Colonic mucosa (tissue), 4 donors: Measurements from ENCODE around the gene CD38. TPM values are rescaled to one million over a fixed set of nuclear protein-coding genes. Genes with fewer than 3 reads are reported as not detected.

Source experiments
- DNase-seq: peaks from one replicate; pipeline ENCODE4 v3.0.0-alpha.2; 2020
- H3K27ac ChIP-seq: fragments of 200-600 bp; one replicate; pipeline ENCODE4 v1.8.0; 2021
- H3K27me3 ChIP-seq: fragments of 200-600 bp; one replicate; pipeline ENCODE4 v1.8.0; 2021
- H3K36me3 ChIP-seq: fragments of 200-600 bp; one replicate; pipeline ENCODE4 v1.8.0; 2021
- H3K4me1 ChIP-seq: fragments of 200-600 bp; one replicate; pipeline ENCODE4 v1.8.0; 2021; ENCODE audit warnings: mild to moderate bottlenecking
- H3K4me3 ChIP-seq: fragments of 200-600 bp; one replicate; pipeline ENCODE4 v1.8.0; 2021
- H3K9ac ChIP-seq, 2 donors: one replicate each; pipeline ENCODE4 v1.7.0; 2013; ENCODE audit warnings: control low read depth in 2 of 2, low read depth in 2 of 2, low read length in 2 of 2
- H3K9me3 ChIP-seq: fragments of 200-600 bp; one replicate; pipeline ENCODE4 v1.8.0; 2021
- CTCF ChIP-seq: fragments of 200-600 bp; IDR thresholded peaks from one replicate; pipeline ENCODE4 v1.8.0; 2022; ENCODE audit warnings: antibody characterized with exemption, mild to moderate bottlenecking
- intact Hi-C: fragments of 100-400 bp; cut with DNase I; formaldehyde crosslinking; loops from one replicate; pipeline ENCODE4 v1.14.1; 2022
- total RNA-seq, 2 donors: library from RNA; stranded (reverse); fragmentation: NEBNext Ultra II Directional in 1 of 2; extraction: Animal tissue kit (Norgen Biotek cat#: 25700) in 1 of 2; gene quantifications; one replicate each; pipeline ENCODE4 v1.2.1, GENCODE V29; 2021
- donor health status: healthy.
- donor health status: DM: no; HTN: no; CAD: no.
- donor health status: DM: no; HTN: no; CAD: no.

CD38 gene
- total RNA-seq, 2 donors from 2014 or later = 2.5 to 2.6 TPM

DNA sequence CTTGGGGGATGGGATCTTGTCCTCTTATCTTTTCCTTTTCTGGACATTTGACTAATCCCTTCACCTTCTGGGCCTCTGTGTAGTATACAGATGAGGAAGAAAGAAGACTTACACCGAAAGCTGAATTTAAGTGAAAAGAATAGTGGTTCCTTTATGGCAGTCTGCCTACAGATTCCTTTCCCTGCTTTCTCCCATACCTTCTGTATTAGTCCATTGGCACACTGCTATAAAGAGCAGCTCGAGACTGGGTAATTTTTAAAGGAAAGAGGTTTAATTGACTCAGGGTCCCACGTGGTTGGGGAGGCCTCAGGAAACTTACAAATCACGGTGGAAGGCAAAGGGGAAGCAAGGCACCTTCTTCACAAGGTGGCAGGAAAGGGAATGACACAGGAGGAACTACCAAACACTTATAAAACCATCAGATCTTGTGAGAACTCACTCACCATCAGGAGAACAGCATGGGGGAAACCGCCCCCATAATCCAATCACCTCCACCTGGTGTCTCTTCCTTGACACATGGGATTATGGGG is 34.0 kb upstream of the CD38 start:
- no peaks in the 10 kb centered on the region for H3K9me3 ChIP-seq
- intact Hi-C loops = no loop called here
- H3K4me3 ChIP-seq = no peak overlapping the region
- DNase-seq = no peak
- H3K36me3 ChIP-seq = no peaks in the 10 kb centered on the region
- H3K27me3 ChIP-seq = no peaks in the 10 kb centered on the region
- no peak overlapping the region for H3K27ac ChIP-seq
- TF ChIP-seq CTCF = no peak
- H3K9ac ChIP-seq = no peak overlapping the region
- no peaks in the 10 kb centered on the region for H3K4me1 ChIP-seq

- Histone ChIP-seq H3K9ac (no peak overlapping the region), H3K4me3 (no peak overlapping the region), H3K9me3 (no peaks in the 10 kb centered on the region), H3K27ac (no peak overlapping the region), H3K4me1 (no peaks in the 10 kb centered on the region), H3K36me3 (no peaks in the 10 kb centered on the region), H3K27me3 (no peaks in the 10 kb centered on the region)
- no peak for DNase-seq
- TF ChIP-seq CTCF = no peak
- intact Hi-C loops = no loop called here
Observed at GRCh38 chr4:15746110-15746509, 32.0 kb upstream of the CD38 start.

DNA sequence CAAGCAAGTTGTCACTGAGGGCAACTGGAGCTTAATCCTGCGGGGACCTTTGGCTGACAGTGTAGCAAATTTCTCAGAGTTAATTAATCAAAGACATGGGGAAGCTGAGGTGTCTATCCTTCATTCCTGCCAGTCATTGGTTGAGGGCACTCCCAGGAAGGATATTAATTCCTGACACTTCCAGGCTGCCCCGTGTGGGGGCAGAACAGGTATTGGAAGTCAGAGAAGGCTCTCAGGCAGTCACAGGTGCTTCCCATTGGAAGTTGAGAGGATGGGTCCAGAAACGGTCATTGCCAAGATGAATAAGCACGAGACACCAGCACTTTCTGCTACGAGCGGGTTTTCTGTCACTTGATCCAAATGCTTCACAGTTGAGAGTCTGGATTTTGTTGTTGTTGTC is 29.1 kb upstream of the CD38 start:
- Histone ChIP-seq H3K9ac (no peak overlapping the region), H3K36me3 (no peaks in the 10 kb centered on the region), H3K4me1 (no peaks in the 10 kb centered on the region), H3K4me3 (no peak overlapping the region), H3K27ac (no peak overlapping the region), H3K9me3 (no peaks in the 10 kb centered on the region), H3K27me3 (no peaks in the 10 kb centered on the region)
- no peak for DNase-seq
- no peak for TF ChIP-seq CTCF
- intact Hi-C loops = no loop called here

GRCh38 chr4:15751153-15751552 is 27.0 kb upstream of the CD38 start:
- TF ChIP-seq CTCF = no peak
- H3K9me3 ChIP-seq = no peaks in the 10 kb centered on the region
- no peak overlapping the region for H3K9ac ChIP-seq
- no peak overlapping the region for H3K27ac ChIP-seq
- DNase-seq = no peak
- H3K27me3 ChIP-seq = no peaks in the 10 kb centered on the region
- H3K36me3 ChIP-seq = no peaks in the 10 kb centered on the region
- H3K4me3 ChIP-seq = no peak overlapping the region
- intact Hi-C loops = no loop called here
- no peaks in the 10 kb centered on the region for H3K4me1 ChIP-seq

- no peaks in the 10 kb centered on the region for H3K4me1 ChIP-seq
- H3K27ac ChIP-seq = no peak overlapping the region
- no peak overlapping the region for H3K9ac ChIP-seq
- intact Hi-C loops = no loop called here
- TF ChIP-seq CTCF = no peak
- DNase-seq = no peak
- H3K27me3 ChIP-seq = no peaks in the 10 kb centered on the region
- no peaks in the 10 kb centered on the region for H3K9me3 ChIP-seq
- H3K4me3 ChIP-seq = no peak overlapping the region
- H3K36me3 ChIP-seq = no peaks in the 10 kb centered on the region
Observed at GRCh38 chr4:15753081-15753480, 25.0 kb upstream of the CD38 start.

GRCh38 chr4:15753786-15754185 is 24.3 kb upstream of the CD38 start:
- Histone ChIP-seq H3K9me3 (no peaks in the 10 kb centered on the region), H3K36me3 (no peaks in the 10 kb centered on the region), H3K9ac (no peak overlapping the region), H3K27me3 (no peaks in the 10 kb centered on the region), H3K4me3 (no peak overlapping the region), H3K27ac (no peak overlapping the region), H3K4me1 (no peaks in the 10 kb centered on the region)
- no peak for DNase-seq
- intact Hi-C loops = no loop called here
- no peak for TF ChIP-seq CTCF
